GM18520 (cell line): ENCODE data around the gene PRDM16.

Source experiments
- ATAC-seq: cut with Tn5 transposase; IDR thresholded peaks from one replicate; pipeline ENCODE4 v1.9.1; 2021; ENCODE audit not compliant: unreplicated experiment

Gene PRDM16

DNA sequence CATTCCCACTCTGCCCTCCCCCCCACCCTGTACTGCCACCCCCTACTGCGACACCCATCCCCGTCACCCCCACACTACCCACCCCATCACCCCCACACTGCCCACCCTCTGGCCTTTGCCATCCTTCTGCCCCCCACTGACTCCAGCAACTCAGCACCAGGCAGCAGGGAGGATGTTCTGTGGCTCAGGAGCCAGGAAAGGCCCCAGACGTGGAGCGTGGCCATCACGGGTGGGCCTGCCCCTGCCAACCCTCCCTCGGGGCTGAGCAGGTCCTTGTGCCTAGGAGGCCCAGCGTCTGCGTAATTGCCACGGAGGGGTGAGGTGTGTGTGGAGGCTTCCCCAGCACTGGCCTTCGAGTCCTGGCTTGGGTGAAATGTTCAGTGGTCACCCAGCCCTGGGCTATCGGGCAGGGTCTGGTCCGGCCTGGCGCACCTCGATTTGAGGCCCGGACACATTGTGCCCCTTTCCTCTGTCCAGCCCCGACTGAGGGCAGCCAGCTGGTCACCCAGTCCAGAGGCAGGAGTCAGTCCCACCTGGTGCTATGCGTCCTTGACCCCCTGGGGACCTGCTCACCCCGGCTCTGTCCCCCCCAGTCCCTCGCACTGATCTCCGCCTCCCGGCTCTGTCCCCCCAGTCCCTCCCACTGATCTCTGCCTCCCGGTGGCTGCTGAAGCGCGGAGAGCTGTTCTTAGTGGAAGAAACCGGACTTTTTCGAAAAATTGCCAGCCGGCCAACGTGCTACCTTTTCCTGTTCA lies 408.4 kb downstream of the PRDM16 start:
- no peak for ATAC-seq

DNA sequence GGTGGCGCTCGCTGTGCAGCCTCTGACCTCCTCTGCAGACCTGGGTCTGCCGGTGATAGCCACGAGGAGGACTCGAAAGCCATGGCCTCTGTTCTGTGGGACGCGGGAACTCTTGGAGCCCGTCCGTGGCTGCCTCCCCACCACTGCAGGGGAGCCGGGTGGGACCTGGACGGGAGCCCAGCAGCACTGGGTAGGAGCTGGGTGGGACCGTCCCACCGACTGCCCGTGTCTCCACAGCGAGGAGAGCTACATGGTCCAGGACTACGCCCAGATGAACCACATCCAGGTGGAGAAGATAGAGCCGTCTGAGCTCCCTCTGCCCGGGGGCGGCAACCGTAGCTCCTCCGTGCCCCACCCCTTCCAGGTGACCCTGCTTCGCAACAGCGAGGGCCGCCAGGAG lies 409.2 kb downstream of the PRDM16 start:
- no peak for ATAC-seq

DNA sequence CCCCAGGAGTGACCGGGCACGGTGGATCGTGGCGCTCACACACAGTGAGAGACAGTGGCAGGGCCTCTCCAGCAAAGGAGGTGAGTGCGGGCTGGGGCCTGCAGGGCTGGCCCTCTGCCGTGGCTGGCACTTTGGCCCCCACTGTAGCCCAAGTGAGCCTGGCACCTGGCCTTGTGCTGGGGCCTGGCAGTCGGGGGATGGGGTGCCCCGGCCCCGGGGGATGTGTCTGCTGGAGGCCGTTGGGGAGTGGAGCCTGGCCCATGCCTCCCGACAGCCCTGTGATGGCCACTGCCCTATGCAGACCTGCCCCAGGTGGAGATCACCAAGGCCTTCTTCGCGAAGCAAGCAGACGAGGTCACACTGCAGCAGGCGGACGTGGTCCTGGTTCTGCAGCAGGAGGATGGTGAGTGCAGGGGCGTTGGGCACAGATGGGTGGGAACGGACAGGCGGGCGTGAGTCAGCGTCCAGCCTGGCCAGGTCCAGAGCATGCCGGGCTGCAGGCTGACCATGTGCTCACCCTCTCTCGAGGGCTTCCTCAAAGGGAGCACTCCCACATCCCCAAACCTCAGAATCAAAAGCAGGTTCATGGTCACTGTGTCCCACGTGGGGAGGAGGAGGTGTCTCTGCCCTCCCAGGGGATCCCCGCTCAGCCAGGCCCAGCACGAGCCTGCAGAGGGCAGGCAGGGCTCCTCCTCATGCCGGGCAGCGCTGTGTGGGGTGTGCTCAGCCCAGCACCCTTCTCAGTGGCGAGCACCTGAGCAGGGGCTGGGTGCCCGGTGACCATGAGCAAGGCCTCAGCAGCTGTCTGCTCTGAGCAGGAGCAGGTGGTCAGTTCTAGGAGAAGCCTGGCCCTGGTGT lies 410.7 kb downstream of the PRDM16 start:
- ATAC-seq, result no peak

DNA sequence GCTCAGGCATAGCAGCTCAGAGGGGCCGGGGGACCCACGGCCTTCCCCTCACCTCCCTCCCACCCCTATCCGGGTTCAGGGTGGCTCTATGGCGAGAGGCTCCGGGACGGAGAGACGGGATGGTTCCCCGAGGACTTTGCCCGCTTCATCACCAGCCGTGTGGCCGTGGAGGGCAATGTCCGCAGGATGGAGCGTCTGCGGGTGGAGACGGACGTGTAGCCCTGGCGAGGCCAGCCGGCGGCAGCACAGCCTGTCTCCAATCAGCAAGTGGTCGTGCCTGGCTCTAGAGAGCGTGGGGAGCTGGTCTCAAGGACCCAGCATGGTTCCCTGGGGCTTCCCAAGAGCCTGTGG lies 411.3 kb downstream of the PRDM16 start:
- no peak for ATAC-seq

DNA sequence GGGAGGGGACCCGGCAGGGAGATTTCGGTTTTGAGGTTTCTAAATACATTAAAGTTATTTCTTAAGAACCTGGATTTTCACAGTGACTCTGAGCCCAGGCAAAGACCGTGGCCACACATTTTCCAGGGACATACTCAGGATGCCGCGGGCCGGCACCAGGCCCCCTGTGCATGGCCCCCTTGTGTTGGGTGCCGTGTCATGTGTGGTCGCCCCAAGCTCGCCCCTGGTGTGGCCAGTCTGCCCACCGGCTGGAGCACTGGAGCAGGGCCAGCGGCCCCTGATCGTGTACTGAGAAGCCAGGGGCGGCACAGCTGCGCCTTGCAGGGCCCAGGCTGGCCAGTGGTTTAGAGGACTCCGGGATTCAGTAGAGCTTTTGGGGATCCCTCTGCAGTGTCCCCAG lies 412.0 kb downstream of the PRDM16 start:
- ATAC-seq, result no peak

GRCh38 chr1:3481836-3482375 lies 412.9 kb downstream of the PRDM16 start:
- no peak for ATAC-seq

- ATAC-seq, result no peak
Measured at GRCh38 chr1:3482378-3482849, 413.4 kb downstream of the PRDM16 start.

GRCh38 chr1:3483380-3483779 lies 414.4 kb downstream of the PRDM16 start:
- no peak for ATAC-seq

DNA sequence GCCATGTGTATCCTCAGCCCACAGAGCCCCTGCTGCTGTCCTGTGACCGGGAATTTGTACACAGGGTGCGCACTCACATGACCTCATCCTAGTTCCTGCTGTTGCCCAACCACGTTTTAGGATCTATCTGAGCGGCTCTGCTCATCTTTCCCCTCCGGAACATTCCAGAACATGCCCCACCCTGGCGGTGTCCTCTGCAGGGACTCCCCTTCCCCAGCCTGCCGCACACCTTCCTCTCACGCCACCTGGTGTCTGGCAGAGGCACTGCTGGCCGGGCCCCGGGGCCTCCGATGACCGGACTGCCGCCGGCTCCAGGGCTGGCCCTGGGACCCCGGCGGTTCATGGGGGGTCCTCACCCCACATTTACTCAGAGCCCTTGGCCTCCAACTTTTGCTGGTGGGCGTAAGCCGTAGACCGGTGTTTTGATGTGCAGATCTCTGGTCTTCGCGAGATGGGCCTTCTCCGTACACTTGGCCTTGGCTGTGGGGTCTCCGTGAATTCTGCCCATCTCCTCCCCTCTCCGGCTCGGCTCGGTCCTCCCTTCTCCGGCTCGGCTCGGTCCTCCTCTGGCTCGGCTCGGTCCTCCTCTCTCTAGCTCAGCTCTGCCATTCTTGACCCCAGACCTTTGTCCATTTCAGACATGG lies 414.9 kb downstream of the PRDM16 start:
- no peak for ATAC-seq

- no peak for ATAC-seq
Measured at GRCh38 chr1:3485016-3485415, 416.0 kb downstream of the PRDM16 start.
